Mesothelial cell of epicardium (in vitro differentiated cells): ENCODE measurements around the gene CAMKMT. TPM values are rescaled to one million over a fixed set of nuclear protein-coding genes. Genes with fewer than 3 reads are reported as not detected.

ENCODE experiments used
- DNase-seq, 2 experiments: peaks; one replicate each; pipeline ENCODE4 v3.0.0; 2021; ENCODE audit warnings: low spot score in 2 of 2; ENCODE audit not compliant: unreplicated experiment in 2 of 2
- H3K27ac Mint-ChIP-seq: 2 replicates; pipeline ENCODE4 v1.8.0; 2021; ENCODE audit warnings: mixed read lengths
- H3K27me3 Mint-ChIP-seq: 2 replicates; pipeline ENCODE4 v1.8.0; 2021; ENCODE audit warnings: low read depth, mixed read lengths
- H3K36me3 Mint-ChIP-seq: 2 replicates; pipeline ENCODE4 v1.8.0; 2021; ENCODE audit warnings: mixed read lengths
- H3K4me1 Mint-ChIP-seq: 2 replicates; pipeline ENCODE4 v1.8.0; 2021; ENCODE audit warnings: mixed read lengths
- H3K4me3 Mint-ChIP-seq: 2 replicates; pipeline ENCODE4 v1.8.0; 2021; ENCODE audit warnings: mild to moderate bottlenecking, moderate library complexity, mixed read lengths
- H3K9me3 Mint-ChIP-seq: 2 replicates; pipeline ENCODE4 v1.8.0; 2021; ENCODE audit warnings: mixed read lengths
- total RNA-seq: library from RNA; stranded (reverse); gene quantifications from 3 replicates; pipeline ENCODE4 v1.2.1, GENCODE V29; 2021
- TF ChIP-seq, protein P1 (sequence below): fragments of 200-600 bp; sonication (generic); IDR thresholded peaks from one replicate; pipeline ENCODE4 v1.5.0; 2021; ENCODE audit warnings: antibody characterized with exemption; ENCODE audit not compliant: unreplicated experiment

The CAMKMT gene
- total RNA-seq, 1 donor from 2014 or later = 8.3 TPM

DNA sequence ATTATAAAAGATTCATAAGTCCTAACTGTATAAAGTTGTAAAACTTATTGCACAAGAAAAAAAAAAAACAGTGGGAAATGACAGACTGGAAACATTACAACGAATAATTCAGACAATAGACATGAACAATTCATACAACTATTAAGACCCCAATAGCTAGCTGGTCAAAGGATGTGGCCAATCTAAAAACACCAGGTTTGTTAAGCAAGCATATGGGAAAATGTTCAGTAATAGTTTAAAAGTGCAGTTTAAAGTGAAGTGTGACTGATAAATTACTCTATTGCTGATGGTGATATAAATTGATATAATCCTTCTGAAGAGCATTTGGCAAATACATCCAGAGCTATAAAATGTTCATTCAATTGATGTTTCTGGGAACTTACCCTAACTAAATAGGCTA lies 289.0 kb downstream of the CAMKMT start:
- Mint-ChIP-seq H3K27me3 (no peaks in the 10 kb centered on the region), H3K4me3 (no peak overlapping the region), H3K9me3 (no peaks in the 10 kb centered on the region), H3K36me3 (no peaks in the 10 kb centered on the region), H3K27ac (no peak overlapping the region), H3K4me1 (peaks cover 9% of the 10 kb centered on the region)
- TF ChIP-seq, protein P1, sequence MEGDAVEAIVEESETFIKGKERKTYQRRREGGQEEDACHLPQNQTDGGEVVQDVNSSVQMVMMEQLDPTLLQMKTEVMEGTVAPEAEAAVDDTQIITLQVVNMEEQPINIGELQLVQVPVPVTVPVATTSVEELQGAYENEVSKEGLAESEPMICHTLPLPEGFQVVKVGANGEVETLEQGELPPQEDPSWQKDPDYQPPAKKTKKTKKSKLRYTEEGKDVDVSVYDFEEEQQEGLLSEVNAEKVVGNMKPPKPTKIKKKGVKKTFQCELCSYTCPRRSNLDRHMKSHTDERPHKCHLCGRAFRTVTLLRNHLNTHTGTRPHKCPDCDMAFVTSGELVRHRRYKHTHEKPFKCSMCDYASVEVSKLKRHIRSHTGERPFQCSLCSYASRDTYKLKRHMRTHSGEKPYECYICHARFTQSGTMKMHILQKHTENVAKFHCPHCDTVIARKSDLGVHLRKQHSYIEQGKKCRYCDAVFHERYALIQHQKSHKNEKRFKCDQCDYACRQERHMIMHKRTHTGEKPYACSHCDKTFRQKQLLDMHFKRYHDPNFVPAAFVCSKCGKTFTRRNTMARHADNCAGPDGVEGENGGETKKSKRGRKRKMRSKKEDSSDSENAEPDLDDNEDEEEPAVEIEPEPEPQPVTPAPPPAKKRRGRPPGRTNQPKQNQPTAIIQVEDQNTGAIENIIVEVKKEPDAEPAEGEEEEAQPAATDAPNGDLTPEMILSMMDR = no peak
- no peak for DNase-seq

DNA sequence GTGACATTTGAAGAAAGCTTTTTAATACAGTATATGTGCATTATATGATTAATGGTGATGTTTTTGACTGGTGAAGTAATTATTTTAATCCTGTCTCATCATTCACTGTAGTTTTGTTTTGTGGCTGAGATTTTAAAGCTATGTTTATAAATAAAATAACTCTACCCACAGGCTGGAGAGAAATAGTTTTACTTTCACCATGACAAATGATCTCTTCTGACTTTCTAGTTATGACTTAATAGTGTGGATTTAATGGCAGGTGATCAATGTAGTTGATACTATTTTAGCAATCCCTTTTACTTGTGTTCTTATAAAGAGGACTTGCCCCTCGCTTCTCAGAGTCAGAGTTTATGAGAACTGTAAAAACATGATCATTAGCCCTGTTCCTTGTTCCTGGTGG lies 290.2 kb downstream of the CAMKMT start:
- no peak for DNase-seq
- H3K27me3 Mint-ChIP-seq = no peaks in the 10 kb centered on the region
- no peak overlapping the region for H3K27ac Mint-ChIP-seq
- H3K36me3 Mint-ChIP-seq = no peaks in the 10 kb centered on the region
- no peaks in the 10 kb centered on the region for H3K9me3 Mint-ChIP-seq
- H3K4me1 Mint-ChIP-seq = peaks cover 9% of the 10 kb centered on the region
- H3K4me3 Mint-ChIP-seq = no peak overlapping the region
- TF ChIP-seq, protein P1 = no peak

DNA sequence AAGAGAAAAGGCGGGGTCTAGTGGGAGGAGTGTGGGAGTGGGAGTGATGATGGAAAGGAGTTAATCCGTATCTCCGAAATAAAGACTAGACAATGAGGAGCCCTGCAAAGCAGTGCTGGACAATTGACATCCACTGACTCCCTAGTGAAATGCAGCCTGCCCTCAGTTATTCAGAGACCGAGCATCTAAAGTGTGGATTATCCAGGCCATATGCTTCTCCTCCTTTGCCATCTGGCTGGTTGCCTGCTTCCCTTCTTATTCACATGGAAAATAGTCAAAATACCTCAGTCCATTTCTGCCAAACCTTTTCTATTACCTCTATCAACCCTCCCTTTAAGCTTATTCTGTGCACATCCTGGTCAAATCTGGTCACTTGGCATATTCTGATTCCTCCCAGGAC lies 291.0 kb downstream of the CAMKMT start:
- no peaks in the 10 kb centered on the region for H3K36me3 Mint-ChIP-seq
- H3K4me3 Mint-ChIP-seq = no peak overlapping the region
- H3K9me3 Mint-ChIP-seq = no peaks in the 10 kb centered on the region
- no peaks in the 10 kb centered on the region for H3K27me3 Mint-ChIP-seq
- TF ChIP-seq, protein P1 = no peak
- no peak overlapping the region for H3K27ac Mint-ChIP-seq
- no peak for DNase-seq
- H3K4me1 Mint-ChIP-seq = peaks cover 9% of the 10 kb centered on the region

DNA sequence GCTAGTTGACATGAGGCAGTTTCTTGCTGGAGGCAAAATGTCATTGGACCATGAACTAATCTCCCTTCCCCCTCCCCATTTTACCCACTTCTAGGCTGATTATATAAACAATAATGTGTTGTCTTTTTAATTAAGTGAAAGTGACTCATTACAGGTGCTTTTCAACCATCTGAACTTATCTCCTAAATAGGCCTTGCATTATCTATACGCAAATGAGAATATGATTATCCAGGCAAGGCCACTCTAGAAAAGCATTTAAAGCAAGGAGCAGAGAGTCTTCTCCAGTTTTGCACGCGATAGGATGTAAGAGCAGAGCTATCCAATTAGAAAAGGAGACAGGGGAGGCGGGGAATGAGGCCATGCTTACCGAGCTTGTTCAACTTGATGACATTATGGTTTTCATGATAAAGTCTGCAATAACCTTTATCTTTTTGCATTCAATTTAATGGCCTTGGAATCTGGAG lies 293.7 kb downstream of the CAMKMT start:
- Mint-ChIP-seq H3K27me3 (no peaks in the 10 kb centered on the region), H3K4me3 (no peak overlapping the region), H3K27ac (no peak overlapping the region), H3K36me3 (no peaks in the 10 kb centered on the region), H3K4me1 (peaks cover 9% of the 10 kb centered on the region), H3K9me3 (no peaks in the 10 kb centered on the region)
- TF ChIP-seq, protein P1 = no peak
- no peak for DNase-seq

DNA sequence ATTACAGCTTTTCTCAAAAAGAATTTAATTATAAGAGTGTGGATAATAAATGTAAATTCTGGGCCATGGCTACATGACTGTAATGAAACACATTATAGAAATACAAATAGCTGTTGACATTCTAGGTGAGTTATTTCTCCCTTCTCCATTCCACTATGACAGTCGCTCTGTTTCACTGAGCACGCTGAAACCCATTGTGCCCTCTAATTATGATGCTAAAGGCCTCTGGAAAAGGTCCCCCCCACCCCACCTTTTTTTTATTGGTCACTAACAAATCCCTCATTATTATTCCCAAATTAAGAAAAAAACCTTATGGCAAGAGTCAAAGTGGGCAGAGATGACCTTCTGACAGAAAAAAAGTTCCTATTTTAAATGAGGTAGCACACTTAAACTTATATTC lies 294.7 kb downstream of the CAMKMT start:
- H3K9me3 Mint-ChIP-seq = no peaks in the 10 kb centered on the region
- no peak overlapping the region for H3K27ac Mint-ChIP-seq
- peaks cover 6% of the 10 kb centered on the region for H3K4me1 Mint-ChIP-seq
- TF ChIP-seq, protein P1 = no peak
- no peaks in the 10 kb centered on the region for H3K36me3 Mint-ChIP-seq
- no peak for DNase-seq
- H3K27me3 Mint-ChIP-seq = peaks cover 2% of the 10 kb centered on the region
- no peak overlapping the region for H3K4me3 Mint-ChIP-seq

DNA sequence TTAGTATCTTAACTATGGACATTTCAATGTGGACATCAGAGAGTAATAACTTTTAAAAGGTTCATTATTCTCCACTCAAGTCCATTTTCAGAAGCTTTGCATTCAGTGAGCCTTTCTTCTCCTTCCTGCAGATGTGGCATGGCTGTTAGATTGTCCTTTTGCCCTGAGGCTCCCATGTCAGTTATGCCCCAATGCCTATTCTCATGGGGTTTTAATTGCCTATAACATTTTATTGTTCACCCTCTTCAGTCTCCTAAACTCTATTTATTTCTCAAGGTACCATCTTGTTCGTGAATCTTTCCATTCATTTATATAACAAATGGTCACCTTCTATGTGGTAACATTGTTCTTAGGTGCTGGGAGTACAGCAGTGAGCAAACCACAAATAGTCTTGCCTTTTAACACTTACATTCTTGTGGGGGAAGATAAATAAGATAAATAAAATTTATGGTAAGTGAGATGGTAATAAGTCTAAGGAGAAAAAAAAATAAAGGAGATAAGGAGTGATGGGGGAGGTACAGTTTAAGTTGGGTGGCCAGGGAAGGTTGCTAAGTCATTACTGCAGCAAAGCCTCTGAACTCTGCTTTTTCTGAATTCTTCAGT lies 301.8 kb downstream of the CAMKMT start:
- H3K4me1 Mint-ChIP-seq = peaks cover 9% of the 10 kb centered on the region
- H3K27ac Mint-ChIP-seq = no peak overlapping the region
- TF ChIP-seq, protein P1 = no peak
- H3K27me3 Mint-ChIP-seq = peaks cover 40% of the 10 kb centered on the region
- H3K4me3 Mint-ChIP-seq = no peak overlapping the region
- no peak for DNase-seq
- no peaks in the 10 kb centered on the region for H3K36me3 Mint-ChIP-seq
- H3K9me3 Mint-ChIP-seq = no peaks in the 10 kb centered on the region
